HepG2 (cell line): ENCODE results near the gene OR4C11. TPM values are rescaled to one million over a fixed set of nuclear protein-coding genes. Genes with fewer than 3 reads are reported as not detected.

ENCODE experiments used
- ATAC-seq: fragments of 200-7000 bp; cut with Tn5 transposase; 3 replicates; pipeline ENCODE4 v1.9.1; 2020; ENCODE audit warnings: mild to moderate bottlenecking, moderate library complexity
- BruUV-seq: library from RNA; stranded (reverse); fragments of 400-500 nt; replicated peaks from 2 replicates; lab custom pipeline; 2021; lab: Mats Ljungman, UMichigan
- CTCF ChIA-PET: fragments of 300-600 bp; formaldehyde crosslinking; extraction: SDS; loops from one replicate; lab custom pipeline; 2021; ENCODE audit warnings: low total read pairs, inconsistent platforms, low intra/inter-chr PET ratio; lab: Yijun Ruan, JAX
- POLR2A ChIA-PET: fragments of 350-600 bp; sonication (Branson Sonifier 250); formaldehyde crosslinking; loops from one replicate; lab custom pipeline; 2020; ENCODE audit warnings: antibody characterized with exemption, inconsistent platforms; lab: Yijun Ruan, JAX
- DNase-seq: peaks from one replicate; pipeline ENCODE4 v3.0.0-alpha.2; 2015; ENCODE audit warnings: low spot score
- FAIRE-seq: peaks from 3 replicates; lab custom pipeline; 2011; peaks lifted over from hg19 to GRCh38; lab: Jason Lieb, UNC
- H2AFZ ChIP-seq: one replicate; pipeline ENCODE4 v1.6.1; 2011; ENCODE audit warnings: low read length, inconsistent platforms
- H3K27ac ChIP-seq: fragments of 300-600 bp; 3 replicates; pipeline ENCODE4 v1.8.0; 2011; ENCODE audit warnings: mixed run types, mild to moderate bottlenecking, mixed read lengths, low read length, inconsistent platforms; ENCODE audit not compliant: insufficient read depth; ENCODE audit errors: extremely low read length
- H3K27me3 ChIP-seq, 2 experiments: fragments of 200-600 bp in 1 of 2; 2 replicates in 1 of 2; 3 replicates in 1 of 2; pipeline versions ENCODE4 v1.6.0 to v1.8.0; 2011; ENCODE audit warnings: low read length in 2 of 2, mild to moderate bottlenecking in 2 of 2, moderate library complexity in 2 of 2, inconsistent platforms in 1 of 2; ENCODE audit not compliant: insufficient read depth in 2 of 2, control insufficient read depth in 1 of 2
- H3K36me3 ChIP-seq, 2 experiments: fragments of 200-600 bp in 1 of 2; replicated peaks in 1 of 2; 2 replicates in 1 of 2; 3 replicates in 1 of 2; pipeline versions ENCODE4 v1.5.1 to v1.8.0; 2011; ENCODE audit warnings: low read length in 2 of 2, inconsistent platforms in 1 of 2; ENCODE audit not compliant: insufficient read depth in 2 of 2, control insufficient read depth in 1 of 2
- H3K4me1 ChIP-seq: 2 replicates; pipeline ENCODE4 v1.5.1; 2012; ENCODE audit warnings: low read length, inconsistent platforms; ENCODE audit not compliant: insufficient read depth
- H3K4me2 ChIP-seq: 2 replicates; pipeline ENCODE4 v1.6.0; 2011; ENCODE audit warnings: low read depth, low read length, inconsistent platforms
- H3K4me3 ChIP-seq, 3 experiments: fragments of 200-600 bp in 1 of 3; sonication (generic), shearing (Covaris generic) in 1 of 3; replicated peaks in 1 of 3; 2 replicates each; pipeline ENCODE4 v1.5.1; 2011 to 2016; ENCODE audit warnings: low read length in 3 of 3, inconsistent platforms in 2 of 3, low read depth in 2 of 3, mild to moderate bottlenecking in 2 of 3, control low read depth in 1 of 3, mixed read lengths in 1 of 3; ENCODE audit not compliant: insufficient read depth in 1 of 3
- H3K79me2 ChIP-seq: one replicate; pipeline ENCODE4 v1.6.1; 2011; ENCODE audit warnings: low read length, inconsistent platforms; ENCODE audit not compliant: insufficient read depth
- H3K9ac ChIP-seq: 2 replicates; pipeline ENCODE4 v1.6.0; 2011; ENCODE audit warnings: mild to moderate bottlenecking, low read depth, low read length, inconsistent platforms; ENCODE audit not compliant: insufficient read depth
- H3K9me3 ChIP-seq: 2 replicates; pipeline ENCODE4 v1.5.1; 2012; ENCODE audit warnings: mild to moderate bottlenecking, low read length
- H4K20me1 ChIP-seq: 2 replicates; pipeline ENCODE4 v1.6.0; 2011; ENCODE audit warnings: inconsistent platforms, mild to moderate bottlenecking, low read length, moderate library complexity; ENCODE audit not compliant: insufficient read depth
- NBN ChIP-seq: fragments of 450-650 bp; conservative IDR thresholded peaks from 2 replicates; pipeline ENCODE4 v1.6.1; 2017
- PLRG1 ChIP-seq: fragments of 450-650 bp; conservative IDR thresholded peaks from 2 replicates; pipeline ENCODE4 v1.6.1; 2016
- PRDM15 ChIP-seq: sonication (generic); formaldehyde crosslinking; IDR thresholded peaks from 2 replicates; pipeline ENCODE4 v1.4.0; 2020; ENCODE audit warnings: missing genetic modification reagents
- ZBTB37 ChIP-seq: sonication (generic); formaldehyde crosslinking; IDR thresholded peaks from 2 replicates; pipeline ENCODE4 v1.4.0; 2020; ENCODE audit warnings: mild to moderate bottlenecking, missing genetic modification reagents
- ZFP41 ChIP-seq: sonication (generic); formaldehyde crosslinking; IDR thresholded peaks from 2 replicates; pipeline ENCODE4 v1.4.0; 2020; ENCODE audit warnings: mild to moderate bottlenecking, missing genetic modification reagents, borderline replicate concordance
- ZNF263 ChIP-seq: sonication (generic); formaldehyde crosslinking; IDR thresholded peaks from 2 replicates; pipeline ENCODE4 v1.4.0; 2020; ENCODE audit warnings: missing genetic modification reagents
- ZNF75D ChIP-seq: sonication (generic); formaldehyde crosslinking; IDR thresholded peaks from 2 replicates; pipeline ENCODE4 v1.8.1; 2023; ENCODE audit warnings: missing genetic modification reagents, mild to moderate bottlenecking, borderline replicate concordance
- WGBS: methylation state at CpG from one replicate; pipeline ENCODE4 v1.1.6; 2017; ENCODE audit warnings: low lambda C conversion rate; 5-methylcytosine and 5-hydroxymethylcytosine counted together
- in situ Hi-C: cut with HindIII; loops from 2 replicates; pipeline ENCODE4 v1.10.0; 2017; ENCODE audit warnings: low pct_unique_long_range_greater_than_20kb; ENCODE audit not compliant: extremely low pct_ligation_motif_present
- intact Hi-C: fragments of 100-400 bp; cut with micrococcal nuclease; formaldehyde crosslinking; loops from one replicate; pipeline ENCODE4 v1.10.0; 2022; ENCODE audit not compliant: unreplicated experiment
- polyA plus RNA-seq, 8 experiments: library from polyadenylated mRNA; depleted of rRNA in 3 of 8; stranded (reverse) in 7 of 8; unstranded in 1 of 8; fragments of >200 nt; fragmentation: Illumina TruSeq in 4 of 8; extraction: Trizol in 4 of 8; gene quantifications; 2 replicates each; pipeline versions ENCODE4 v1.2.1 to v1.2.3, GENCODE V29; 2011 to 2016; ENCODE audit warnings: low read depth in 4 of 8, missing spikeins in 1 of 8, mixed read lengths in 1 of 8; ENCODE audit not compliant: insufficient read depth in 1 of 8
- total RNA-seq, 5 experiments: library from RNA; depleted of rRNA; stranded (reverse); fragments of >200 nt; fragmentation: Illumina TruSeq; extraction: Trizol; gene quantifications; 2 replicates each; pipeline ENCODE4 v1.2.3, GENCODE V29; 2016; ENCODE audit warnings: low read depth in 1 of 5
- TF ChIP-seq, protein P1 (sequence below): sonication (generic); formaldehyde crosslinking; IDR thresholded peaks from 2 replicates; pipeline ENCODE4 v1.4.0; 2020; ENCODE audit warnings: missing genetic modification reagents

OR4C11 gene
- total and polyA plus RNA-seq, 2 of the 13 experiments (the other 11 are each of a cell fraction or from before 2014, with no cell fraction given), result not detected

DNA sequence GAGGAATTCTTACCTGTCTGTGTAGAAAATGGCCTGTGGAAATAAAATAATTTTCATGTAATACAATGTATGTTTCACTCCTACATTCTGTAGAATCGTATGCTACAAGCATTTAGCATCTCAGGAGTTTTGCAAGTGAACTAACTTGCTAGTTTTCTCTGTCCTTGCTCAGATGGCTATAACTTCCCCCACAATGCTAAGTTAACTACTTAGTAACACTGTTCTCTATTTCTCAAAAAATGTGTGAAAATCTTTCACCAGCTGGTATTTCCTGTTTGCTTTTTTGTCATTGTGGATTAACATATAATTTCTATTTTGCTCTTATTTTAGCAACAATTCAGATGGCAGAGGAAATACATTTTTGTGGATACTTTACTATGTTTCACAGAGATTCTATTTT is 45.1 kb upstream of the OR4C11 start (continued):
- TF ChIP-seq PRDM15 (CRISPR knock-in tag) (no peak), ZNF75D (CRISPR knock-in tag) (no peak)

- ATAC-seq (no peak), FAIRE-seq (no peak), DNase-seq (no peak)
- Histone ChIP-seq H4K20me1 (no peaks in the 10 kb centered on the region), H3K9ac (no peak within 1 kb of the TSS), H3K27ac (no peak within 1 kb of the TSS), H3K9me3 (peaks cover 38% of the 10 kb centered on the region), H3K27me3 (no peaks in the 10 kb centered on the region), H3K4me3 (no peak within 1 kb of the TSS), H3K79me2 (no peaks in the 10 kb centered on the region), H3K4me1 (no peaks in the 10 kb centered on the region), H3K4me2 (no peak within 1 kb of the TSS), H2AFZ (no peak within 1 kb of the TSS), H3K36me3 (no peaks in the 10 kb centered on the region)
- 2% methylated on average over 2 of the region's 2 CpGs for whole genome bisulfite sequencing
- intact Hi-C loops (no loop called here), in situ Hi-C loops (no loop called here)
- POLR2A ChIA-PET, result no interaction called here
- TF ChIP-seq ZBTB37 (CRISPR knock-in tag), result no peak
- TF ChIP-seq ZFP41 (CRISPR knock-in tag), result no peak
- TF ChIP-seq NBN, result no peak
- TF ChIP-seq, protein P1, sequence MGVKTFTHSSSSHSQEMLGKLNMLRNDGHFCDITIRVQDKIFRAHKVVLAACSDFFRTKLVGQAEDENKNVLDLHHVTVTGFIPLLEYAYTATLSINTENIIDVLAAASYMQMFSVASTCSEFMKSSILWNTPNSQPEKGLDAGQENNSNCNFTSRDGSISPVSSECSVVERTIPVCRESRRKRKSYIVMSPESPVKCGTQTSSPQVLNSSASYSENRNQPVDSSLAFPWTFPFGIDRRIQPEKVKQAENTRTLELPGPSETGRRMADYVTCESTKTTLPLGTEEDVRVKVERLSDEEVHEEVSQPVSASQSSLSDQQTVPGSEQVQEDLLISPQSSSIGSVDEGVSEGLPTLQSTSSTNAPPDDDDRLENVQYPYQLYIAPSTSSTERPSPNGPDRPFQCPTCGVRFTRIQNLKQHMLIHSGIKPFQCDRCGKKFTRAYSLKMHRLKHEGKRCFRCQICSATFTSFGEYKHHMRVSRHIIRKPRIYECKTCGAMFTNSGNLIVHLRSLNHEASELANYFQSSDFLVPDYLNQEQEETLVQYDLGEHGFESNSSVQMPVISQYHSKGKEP (CRISPR knock-in tag), result no peak
- TF ChIP-seq ZNF263 (CRISPR knock-in tag), result no peak
- no peak for TF ChIP-seq PLRG1
- CTCF ChIA-PET, result no interaction called here
- no TSS peak for BruUV-seq
Measured at GRCh38 chr11:55648027-55648426, 40.6 kb upstream of the OR4C11 start, which contains the start of gene OR4S2. OR4S2 (plus strand) TSS chr11:55648327; CDS start chr11:55650904, 2,577 bp downstream.
